GM21381 (cell line): Measurements from ENCODE around the gene TGDS.

ENCODE experiments used
- ATAC-seq: cut with Tn5 transposase; IDR thresholded peaks from one replicate; pipeline ENCODE4 v1.9.1; 2021; ENCODE audit warnings: mild to moderate bottlenecking, moderate library complexity; ENCODE audit not compliant: unreplicated experiment

Gene TGDS

GRCh38 chr13:94601446-94602431, 5.8 kb upstream of the TGDS start, which contains the start of gene GPR180:
GPR180 (plus strand) TSS chr13:94601857; CDS start chr13:94601928, 71 bp downstream.
- ATAC-seq = peak; percentile 99

GRCh38 chr13:94599877-94600276, 3.9 kb upstream of the TGDS start:
- ATAC-seq = no peak

GRCh38 chr13:94598281-94598680, 2.3 kb upstream of the TGDS start:
- no peak for ATAC-seq

- no peak for ATAC-seq
These were observed 621 bp upstream of the TGDS start for GRCh38 chr13:94596575-94596971.

- ATAC-seq = peak; percentile 45
These were observed 677 bp downstream of the TGDS start for GRCh38 chr13:94595001-94595949.

- ATAC-seq = peak; percentile 42
These were observed 5.2 kb downstream of the TGDS start for GRCh38 chr13:94590744-94591143.

GRCh38 chr13:94588541-94588940, 7.4 kb downstream of the TGDS start:
- no peak for ATAC-seq

- ATAC-seq = no peak
These were observed 9.6 kb downstream of the TGDS start for GRCh38 chr13:94586371-94586770.

GRCh38 chr13:94585543-94586101, 10.3 kb downstream of the TGDS start:
- no peak for ATAC-seq

- no peak for ATAC-seq
These were observed 12.0 kb downstream of the TGDS start for GRCh38 chr13:94583926-94584325.

- no peak for ATAC-seq
These were observed 16.9 kb downstream of the TGDS start for GRCh38 chr13:94579063-94579462.

- ATAC-seq = no peak
These were observed 26.3 kb downstream of the TGDS start for GRCh38 chr13:94569615-94570014.

- no peak for ATAC-seq
These were observed 27.5 kb downstream of the TGDS start for GRCh38 chr13:94568443-94568842.

- ATAC-seq = no peak
These were observed 28.4 kb downstream of the TGDS start for GRCh38 chr13:94567581-94567980.

GRCh38 chr13:94561126-94561525, 34.8 kb downstream of the TGDS start:
- no peak for ATAC-seq

GRCh38 chr13:94560116-94560515, 35.8 kb downstream of the TGDS start:
- ATAC-seq = no peak

GRCh38 chr13:94559222-94559795, 36.6 kb downstream of the TGDS start:
- ATAC-seq = no peak

- ATAC-seq = no peak
These were observed 37.2 kb downstream of the TGDS start for GRCh38 chr13:94558716-94559115.

- ATAC-seq = no peak
These were observed 38.2 kb downstream of the TGDS start for GRCh38 chr13:94557684-94558235.

- ATAC-seq = no peak
These were observed 39.3 kb downstream of the TGDS start for GRCh38 chr13:94556621-94557020.
